GM23338 (cell line): Measurements from ENCODE around the gene NUDCD2.

Experiments used
- CREB1 ChIP-seq: fragments of 250-450 bp; sonication (Bioruptor Pico); IDR thresholded peaks from 2 replicates; pipeline ENCODE4 v1.5.0; 2020; ENCODE audit warnings: low read depth, mild to moderate bottlenecking, moderate library complexity
- CTCF ChIP-seq, 2 experiments: fragments of 200-600 bp in 1 of 2; sonication (generic) in 1 of 2; conservative IDR thresholded peaks; 2 replicates each; pipeline versions ENCODE4 v1.5.1 to v1.6.1; 2016 to 2017; ENCODE audit warnings: antibody characterized with exemption in 2 of 2, low read depth in 2 of 2, mild to moderate bottlenecking in 2 of 2, moderate library complexity in 1 of 2
- EZH2 ChIP-seq: fragments of 200-600 bp; sonication (generic); IDR thresholded peaks from one replicate; pipeline ENCODE4 v1.8.0; 2017; ENCODE audit warnings: antibody characterized with exemption, mild to moderate bottlenecking, low read depth; ENCODE audit not compliant: unreplicated experiment
- JUNB ChIP-seq: IDR thresholded peaks from one replicate; pipeline ENCODE4 v1.6.1; 2016; ENCODE audit warnings: antibody characterized with exemption; ENCODE audit not compliant: unreplicated experiment
- POLR2AphosphoS5 ChIP-seq: IDR thresholded peaks from 2 replicates; pipeline ENCODE4 v1.6.1; 2016; ENCODE audit warnings: antibody characterized with exemption, low read depth
- REST ChIP-seq: IDR thresholded peaks from one replicate; pipeline ENCODE4 v1.6.1; 2018; ENCODE audit warnings: antibody characterized with exemption; ENCODE audit not compliant: unreplicated experiment

GRCh38 chr5:163440954-163441353 lies 18.9 kb downstream of the NUDCD2 start:
- no peak for TF ChIP-seq REST
- TF ChIP-seq EZH2 = no peak
- no peak for TF ChIP-seq CTCF (conservative IDR thresholded peaks at IDR 0.05; ENCODE audit: low read depth in 2 of 2)
- TF ChIP-seq POLR2AphosphoS5 = no peak
- TF ChIP-seq JUNB = no peak
- TF ChIP-seq CREB1 (CRISPR knock-in tag) = no peak
